ENCODE measurements around the gene NUP88.

Gene NUP88

DNA sequence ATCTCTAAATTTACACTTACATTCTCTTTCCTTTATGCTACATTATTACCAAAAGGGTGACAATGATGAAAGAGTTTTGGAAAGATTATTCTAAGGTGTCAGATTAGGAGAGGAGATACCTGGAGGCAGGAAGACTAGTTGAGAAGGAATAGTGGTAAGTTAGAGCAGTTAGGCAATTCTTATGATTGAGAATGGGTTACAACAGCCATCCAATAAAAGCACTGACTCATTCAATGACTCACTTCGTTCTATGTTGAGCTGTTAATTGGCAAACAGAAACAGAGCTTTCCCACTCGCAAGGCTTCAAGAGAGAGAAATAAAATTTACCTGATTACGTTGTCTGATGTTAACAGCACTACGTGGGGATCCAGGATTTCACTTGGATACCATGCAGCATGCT is 5.8 kb downstream of the NUP88 start:
- TF ChIP-seq, protein P1, sequence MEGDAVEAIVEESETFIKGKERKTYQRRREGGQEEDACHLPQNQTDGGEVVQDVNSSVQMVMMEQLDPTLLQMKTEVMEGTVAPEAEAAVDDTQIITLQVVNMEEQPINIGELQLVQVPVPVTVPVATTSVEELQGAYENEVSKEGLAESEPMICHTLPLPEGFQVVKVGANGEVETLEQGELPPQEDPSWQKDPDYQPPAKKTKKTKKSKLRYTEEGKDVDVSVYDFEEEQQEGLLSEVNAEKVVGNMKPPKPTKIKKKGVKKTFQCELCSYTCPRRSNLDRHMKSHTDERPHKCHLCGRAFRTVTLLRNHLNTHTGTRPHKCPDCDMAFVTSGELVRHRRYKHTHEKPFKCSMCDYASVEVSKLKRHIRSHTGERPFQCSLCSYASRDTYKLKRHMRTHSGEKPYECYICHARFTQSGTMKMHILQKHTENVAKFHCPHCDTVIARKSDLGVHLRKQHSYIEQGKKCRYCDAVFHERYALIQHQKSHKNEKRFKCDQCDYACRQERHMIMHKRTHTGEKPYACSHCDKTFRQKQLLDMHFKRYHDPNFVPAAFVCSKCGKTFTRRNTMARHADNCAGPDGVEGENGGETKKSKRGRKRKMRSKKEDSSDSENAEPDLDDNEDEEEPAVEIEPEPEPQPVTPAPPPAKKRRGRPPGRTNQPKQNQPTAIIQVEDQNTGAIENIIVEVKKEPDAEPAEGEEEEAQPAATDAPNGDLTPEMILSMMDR (IDR thresholded peaks at IDR 0.05; ENCODE audit: insufficient read depth, low read length) = no peak
- TF ChIP-seq POLR2AphosphoS5 (IDR thresholded peaks at IDR 0.05; ENCODE audit: low read depth) (no peak), GABPA (IDR thresholded peaks at IDR 0.05; ENCODE audit: low read depth) (no peak), SPI1 (IDR thresholded peaks at IDR 0.05; ENCODE audit: borderline replicate concordance, low read depth) (no peak)
- TF ChIP-seq, protein P2, sequence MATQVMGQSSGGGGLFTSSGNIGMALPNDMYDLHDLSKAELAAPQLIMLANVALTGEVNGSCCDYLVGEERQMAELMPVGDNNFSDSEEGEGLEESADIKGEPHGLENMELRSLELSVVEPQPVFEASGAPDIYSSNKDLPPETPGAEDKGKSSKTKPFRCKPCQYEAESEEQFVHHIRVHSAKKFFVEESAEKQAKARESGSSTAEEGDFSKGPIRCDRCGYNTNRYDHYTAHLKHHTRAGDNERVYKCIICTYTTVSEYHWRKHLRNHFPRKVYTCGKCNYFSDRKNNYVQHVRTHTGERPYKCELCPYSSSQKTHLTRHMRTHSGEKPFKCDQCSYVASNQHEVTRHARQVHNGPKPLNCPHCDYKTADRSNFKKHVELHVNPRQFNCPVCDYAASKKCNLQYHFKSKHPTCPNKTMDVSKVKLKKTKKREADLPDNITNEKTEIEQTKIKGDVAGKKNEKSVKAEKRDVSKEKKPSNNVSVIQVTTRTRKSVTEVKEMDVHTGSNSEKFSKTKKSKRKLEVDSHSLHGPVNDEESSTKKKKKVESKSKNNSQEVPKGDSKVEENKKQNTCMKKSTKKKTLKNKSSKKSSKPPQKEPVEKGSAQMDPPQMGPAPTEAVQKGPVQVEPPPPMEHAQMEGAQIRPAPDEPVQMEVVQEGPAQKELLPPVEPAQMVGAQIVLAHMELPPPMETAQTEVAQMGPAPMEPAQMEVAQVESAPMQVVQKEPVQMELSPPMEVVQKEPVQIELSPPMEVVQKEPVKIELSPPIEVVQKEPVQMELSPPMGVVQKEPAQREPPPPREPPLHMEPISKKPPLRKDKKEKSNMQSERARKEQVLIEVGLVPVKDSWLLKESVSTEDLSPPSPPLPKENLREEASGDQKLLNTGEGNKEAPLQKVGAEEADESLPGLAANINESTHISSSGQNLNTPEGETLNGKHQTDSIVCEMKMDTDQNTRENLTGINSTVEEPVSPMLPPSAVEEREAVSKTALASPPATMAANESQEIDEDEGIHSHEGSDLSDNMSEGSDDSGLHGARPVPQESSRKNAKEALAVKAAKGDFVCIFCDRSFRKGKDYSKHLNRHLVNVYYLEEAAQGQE (IDR thresholded peaks at IDR 0.05; ENCODE audit: insufficient replicate concordance, low read depth) = no peak
- peak in 1 of 2 experiments; percentile 33 for DNase-seq (ENCODE audit: low read depth in 1 of 2, low spot score in 1 of 2)
- Histone ChIP-seq H3K27me3 (ENCODE audit: insufficient read depth, poor library complexity, severe bottlenecking) (no peaks in the 10 kb centered on the region), H3K27ac (replicated peaks) (no peak overlapping the region), H3K4me3 (replicated peaks; ENCODE audit: insufficient read depth, low read length) (no peak overlapping the region)

DNA sequence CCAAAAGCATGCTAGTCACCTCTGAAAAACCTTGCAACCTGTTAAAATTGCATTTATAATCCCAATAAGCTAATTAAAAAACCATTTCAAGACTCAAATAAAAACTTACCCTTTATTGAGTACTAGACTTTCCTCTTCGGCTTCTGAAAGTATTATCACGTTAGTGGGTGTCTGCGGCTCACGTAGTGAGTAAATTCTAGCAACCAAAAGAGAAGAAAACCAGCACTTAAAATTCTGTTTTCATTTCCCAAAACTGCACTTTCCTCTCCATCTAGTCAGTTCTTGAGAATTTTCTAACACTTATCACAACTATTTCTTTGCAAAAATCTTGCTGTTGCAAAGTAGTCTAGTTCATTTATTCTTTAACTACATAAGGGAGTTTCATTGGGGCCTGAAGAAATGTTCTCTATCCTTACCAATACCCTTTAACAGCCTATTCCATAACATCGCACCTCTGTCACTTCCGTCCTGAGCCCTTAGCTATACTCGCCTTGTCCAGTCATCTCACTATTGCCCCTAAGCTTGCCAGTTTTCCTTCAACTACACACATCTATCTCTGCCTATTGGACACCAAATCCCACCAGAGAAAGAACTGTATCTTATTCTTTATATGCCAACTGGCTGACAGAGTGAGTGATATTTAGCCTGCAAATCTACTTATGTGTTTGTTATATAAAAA is 8.7 kb downstream of the NUP88 start:
- DNase-seq (ENCODE audit: low read depth in 1 of 2, low spot score in 1 of 2) = no peak
- TF ChIP-seq SPI1 (IDR thresholded peaks at IDR 0.05; ENCODE audit: borderline replicate concordance, low read depth) (no peak), POLR2AphosphoS5 (IDR thresholded peaks at IDR 0.05; ENCODE audit: low read depth) (no peak), GABPA (IDR thresholded peaks at IDR 0.05; ENCODE audit: low read depth) (no peak)
- TF ChIP-seq, protein P1 (IDR thresholded peaks at IDR 0.05; ENCODE audit: insufficient read depth, low read length) = no peak
- TF ChIP-seq, protein P2 (IDR thresholded peaks at IDR 0.05; ENCODE audit: insufficient replicate concordance, low read depth) = no peak
- Histone ChIP-seq H3K27me3 (ENCODE audit: insufficient read depth, poor library complexity, severe bottlenecking) (no peaks in the 10 kb centered on the region), H3K27ac (replicated peaks) (no peak overlapping the region), H3K4me3 (replicated peaks; ENCODE audit: insufficient read depth, low read length) (no peak overlapping the region)

DNA sequence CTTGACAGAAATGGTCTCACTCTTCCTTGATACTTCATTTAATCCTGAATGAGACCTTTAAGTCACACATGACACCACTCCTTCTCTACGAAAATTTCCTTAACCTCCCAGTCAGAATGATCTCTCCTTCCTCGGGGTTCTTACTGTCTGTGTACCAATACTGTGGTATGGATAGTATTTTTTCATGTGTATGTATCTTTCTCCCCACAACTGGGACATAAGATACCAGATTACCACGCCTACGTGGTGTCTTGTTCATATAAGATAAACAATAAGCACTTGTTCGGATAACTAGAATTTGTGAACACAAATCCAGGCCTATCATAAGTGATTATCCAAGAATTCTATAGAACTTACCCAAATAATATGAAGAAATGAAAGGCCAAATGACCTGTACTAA is 11.3 kb downstream of the NUP88 start:
- TF ChIP-seq, protein P2 (IDR thresholded peaks at IDR 0.05; ENCODE audit: insufficient replicate concordance, low read depth) = no peak
- TF ChIP-seq, protein P1 (IDR thresholded peaks at IDR 0.05; ENCODE audit: insufficient read depth, low read length) = no peak
- TF ChIP-seq POLR2AphosphoS5 (IDR thresholded peaks at IDR 0.05; ENCODE audit: low read depth) = no peak
- TF ChIP-seq SPI1 (IDR thresholded peaks at IDR 0.05; ENCODE audit: borderline replicate concordance, low read depth) = no peak
- TF ChIP-seq GABPA (IDR thresholded peaks at IDR 0.05; ENCODE audit: low read depth) = no peak
- H3K27me3 ChIP-seq (ENCODE audit: insufficient read depth, poor library complexity, severe bottlenecking) = no peaks in the 10 kb centered on the region
- no peak for DNase-seq (ENCODE audit: low read depth in 1 of 2, low spot score in 1 of 2)

More for the DNA sequence above, 11.3 kb downstream of the NUP88 start:
- Histone ChIP-seq H3K4me3 (replicated peaks; ENCODE audit: insufficient read depth, low read length) (no peak overlapping the region), H3K27ac (replicated peaks) (no peak overlapping the region)

All from HL-60 (cell line).